SK-N-SH (cell line): ENCODE results near the gene BMP7.

ENCODE experiments used
- EP300 ChIP-seq, 2 experiments: IDR thresholded peaks; 2 replicates each; pipeline versions ENCODE4 v1.4.0 to v1.6.1; 2012; ENCODE audit warnings: borderline replicate concordance in 1 of 2, low read depth in 1 of 2, low read length in 1 of 2
- EZH2phosphoT487 ChIP-seq: fragments of 200-600 bp; sonication (generic); IDR thresholded peaks from 2 replicates; pipeline ENCODE4 v1.6.1; 2017; ENCODE audit warnings: low read depth, mixed run types, mild to moderate bottlenecking, antibody characterized with exemption, moderate library complexity, borderline replicate concordance
- FOXM1 ChIP-seq: IDR thresholded peaks from 2 replicates; pipeline ENCODE4 v1.4.0; 2012; ENCODE audit warnings: low read depth, mild to moderate bottlenecking
- GATA2 ChIP-seq: sonication (generic); formaldehyde crosslinking; IDR thresholded peaks from 2 replicates; pipeline ENCODE4 v1.5.0; 2020; ENCODE audit warnings: mild to moderate bottlenecking, missing genetic modification reagents
- MEF2A ChIP-seq: IDR thresholded peaks from 2 replicates; pipeline ENCODE4 v1.4.0; 2012; ENCODE audit warnings: low read depth, borderline replicate concordance
- POLR2AphosphoS5 ChIP-seq: IDR thresholded peaks from 2 replicates; pipeline ENCODE4 v1.6.1; 2012; ENCODE audit warnings: low read depth, low read length
- RAD21 ChIP-seq: IDR thresholded peaks from 2 replicates; pipeline ENCODE4 v1.6.1; 2012; ENCODE audit warnings: mild to moderate bottlenecking, low read length
- RCOR1 ChIP-seq: fragments of 150-350 bp; IDR thresholded peaks from 2 replicates; pipeline ENCODE4 v1.6.1; 2017; ENCODE audit warnings: antibody characterized with exemption, low read length
- SIN3A ChIP-seq: IDR thresholded peaks from 2 replicates; pipeline ENCODE4 v1.6.1; 2012; ENCODE audit warnings: low read depth, mild to moderate bottlenecking, low read length, moderate library complexity, borderline replicate concordance
- USF2 ChIP-seq: fragments of 150-350 bp; IDR thresholded peaks from 2 replicates; pipeline ENCODE4 v1.6.1; 2017; ENCODE audit warnings: antibody characterized with exemption, low read length, low read depth, borderline replicate concordance
- TF ChIP-seq, protein P1 (sequence below): fragments of 200-600 bp; sonication (generic); IDR thresholded peaks from 2 replicates; pipeline ENCODE4 v1.6.1; 2017; ENCODE audit warnings: antibody characterized with exemption, mild to moderate bottlenecking, moderate library complexity
- TF ChIP-seq, protein P2 (sequence below): IDR thresholded peaks from 2 replicates; pipeline ENCODE4 v1.6.1; 2012; ENCODE audit warnings: mild to moderate bottlenecking, low read depth, low read length, moderate library complexity
- TF ChIP-seq, protein P3 (sequence below): IDR thresholded peaks from 2 replicates; pipeline ENCODE4; 2012

DNA sequence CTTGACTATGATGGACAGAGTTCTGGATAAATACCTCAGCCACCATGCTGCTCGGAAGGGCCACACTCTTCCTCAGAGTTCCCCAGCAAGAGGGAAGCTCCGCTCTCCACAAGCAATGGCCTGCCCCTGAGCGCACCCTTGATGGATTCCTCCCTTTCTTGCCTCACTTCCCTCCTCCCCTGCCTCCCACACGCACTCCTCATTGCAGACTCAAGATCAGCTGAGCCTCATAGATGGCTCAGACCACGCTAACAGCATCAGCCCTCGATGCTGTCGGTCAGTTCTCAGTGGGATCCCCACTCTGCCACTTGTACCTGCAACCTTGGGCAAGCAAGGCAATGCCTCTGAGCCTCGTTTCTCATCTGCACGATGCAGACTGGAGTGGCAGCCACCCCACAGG is 123.3 kb downstream of the BMP7 start:
- TF ChIP-seq SIN3A (no peak), RAD21 (no peak), EP300 (IDR thresholded peaks at IDR 0.05; ENCODE audit: borderline replicate concordance in 1 of 2, low read depth in 1 of 2, low read length in 1 of 2) (no peak), POLR2AphosphoS5 (no peak), RCOR1 (no peak), FOXM1 (no peak), EZH2phosphoT487 (no peak), GATA2 (CRISPR knock-in tag) (no peak), USF2 (no peak), MEF2A (no peak)
- TF ChIP-seq, protein P1, sequence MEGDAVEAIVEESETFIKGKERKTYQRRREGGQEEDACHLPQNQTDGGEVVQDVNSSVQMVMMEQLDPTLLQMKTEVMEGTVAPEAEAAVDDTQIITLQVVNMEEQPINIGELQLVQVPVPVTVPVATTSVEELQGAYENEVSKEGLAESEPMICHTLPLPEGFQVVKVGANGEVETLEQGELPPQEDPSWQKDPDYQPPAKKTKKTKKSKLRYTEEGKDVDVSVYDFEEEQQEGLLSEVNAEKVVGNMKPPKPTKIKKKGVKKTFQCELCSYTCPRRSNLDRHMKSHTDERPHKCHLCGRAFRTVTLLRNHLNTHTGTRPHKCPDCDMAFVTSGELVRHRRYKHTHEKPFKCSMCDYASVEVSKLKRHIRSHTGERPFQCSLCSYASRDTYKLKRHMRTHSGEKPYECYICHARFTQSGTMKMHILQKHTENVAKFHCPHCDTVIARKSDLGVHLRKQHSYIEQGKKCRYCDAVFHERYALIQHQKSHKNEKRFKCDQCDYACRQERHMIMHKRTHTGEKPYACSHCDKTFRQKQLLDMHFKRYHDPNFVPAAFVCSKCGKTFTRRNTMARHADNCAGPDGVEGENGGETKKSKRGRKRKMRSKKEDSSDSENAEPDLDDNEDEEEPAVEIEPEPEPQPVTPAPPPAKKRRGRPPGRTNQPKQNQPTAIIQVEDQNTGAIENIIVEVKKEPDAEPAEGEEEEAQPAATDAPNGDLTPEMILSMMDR: no peak
- TF ChIP-seq, protein P2, sequence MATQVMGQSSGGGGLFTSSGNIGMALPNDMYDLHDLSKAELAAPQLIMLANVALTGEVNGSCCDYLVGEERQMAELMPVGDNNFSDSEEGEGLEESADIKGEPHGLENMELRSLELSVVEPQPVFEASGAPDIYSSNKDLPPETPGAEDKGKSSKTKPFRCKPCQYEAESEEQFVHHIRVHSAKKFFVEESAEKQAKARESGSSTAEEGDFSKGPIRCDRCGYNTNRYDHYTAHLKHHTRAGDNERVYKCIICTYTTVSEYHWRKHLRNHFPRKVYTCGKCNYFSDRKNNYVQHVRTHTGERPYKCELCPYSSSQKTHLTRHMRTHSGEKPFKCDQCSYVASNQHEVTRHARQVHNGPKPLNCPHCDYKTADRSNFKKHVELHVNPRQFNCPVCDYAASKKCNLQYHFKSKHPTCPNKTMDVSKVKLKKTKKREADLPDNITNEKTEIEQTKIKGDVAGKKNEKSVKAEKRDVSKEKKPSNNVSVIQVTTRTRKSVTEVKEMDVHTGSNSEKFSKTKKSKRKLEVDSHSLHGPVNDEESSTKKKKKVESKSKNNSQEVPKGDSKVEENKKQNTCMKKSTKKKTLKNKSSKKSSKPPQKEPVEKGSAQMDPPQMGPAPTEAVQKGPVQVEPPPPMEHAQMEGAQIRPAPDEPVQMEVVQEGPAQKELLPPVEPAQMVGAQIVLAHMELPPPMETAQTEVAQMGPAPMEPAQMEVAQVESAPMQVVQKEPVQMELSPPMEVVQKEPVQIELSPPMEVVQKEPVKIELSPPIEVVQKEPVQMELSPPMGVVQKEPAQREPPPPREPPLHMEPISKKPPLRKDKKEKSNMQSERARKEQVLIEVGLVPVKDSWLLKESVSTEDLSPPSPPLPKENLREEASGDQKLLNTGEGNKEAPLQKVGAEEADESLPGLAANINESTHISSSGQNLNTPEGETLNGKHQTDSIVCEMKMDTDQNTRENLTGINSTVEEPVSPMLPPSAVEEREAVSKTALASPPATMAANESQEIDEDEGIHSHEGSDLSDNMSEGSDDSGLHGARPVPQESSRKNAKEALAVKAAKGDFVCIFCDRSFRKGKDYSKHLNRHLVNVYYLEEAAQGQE: no peak
- TF ChIP-seq, protein P3, sequence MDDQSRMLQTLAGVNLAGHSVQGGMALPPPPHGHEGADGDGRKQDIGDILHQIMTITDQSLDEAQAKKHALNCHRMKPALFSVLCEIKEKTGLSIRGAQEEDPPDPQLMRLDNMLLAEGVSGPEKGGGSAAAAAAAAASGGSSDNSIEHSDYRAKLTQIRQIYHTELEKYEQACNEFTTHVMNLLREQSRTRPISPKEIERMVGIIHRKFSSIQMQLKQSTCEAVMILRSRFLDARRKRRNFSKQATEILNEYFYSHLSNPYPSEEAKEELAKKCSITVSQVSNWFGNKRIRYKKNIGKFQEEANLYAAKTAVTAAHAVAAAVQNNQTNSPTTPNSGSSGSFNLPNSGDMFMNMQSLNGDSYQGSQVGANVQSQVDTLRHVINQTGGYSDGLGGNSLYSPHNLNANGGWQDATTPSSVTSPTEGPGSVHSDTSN: no peak
